PC-9 (cell line): ENCODE data around the gene CNN3. TPM values are rescaled to one million over a fixed set of nuclear protein-coding genes. Genes with fewer than 3 reads are reported as not detected.

Experiments used
- BruUV-seq: library from RNA; stranded (reverse); fragments of 400-500 nt; replicated peaks from 2 replicates; lab custom pipeline; 2021; lab: Mats Ljungman, UMichigan
- CTCF ChIA-PET: fragments of 300-600 bp; sonication (Branson Sonifier 250); formaldehyde crosslinking; loops from one replicate; lab custom pipeline; 2022; ENCODE audit warnings: antibody characterized with exemption; lab: Charles Lee
- POLR2A ChIA-PET: fragments of 300-600 bp; sonication (Branson Sonifier 250); formaldehyde crosslinking; loops from one replicate; lab custom pipeline; 2022; ENCODE audit warnings: antibody characterized with exemption; ENCODE audit not compliant: unreplicated experiment; lab: Charles Lee
- DNase-seq, 2 experiments: peaks; one replicate each; pipeline versions ENCODE4 v3.0.0 to v3.0.0-alpha.2; 2015 to 2022; ENCODE audit warnings: mixed read lengths in 1 of 2
- H2AFZ ChIP-seq: fragments of 200-600 bp; sonication (generic); 2 replicates; pipeline ENCODE4 v1.8.1; 2017; ENCODE audit warnings: antibody characterized with exemption
- H3F3A ChIP-seq: fragments of 200-600 bp; sonication (generic); 2 replicates; pipeline ENCODE4 v1.8.1; 2017; ENCODE audit warnings: antibody characterized with exemption, mild to moderate bottlenecking, low read depth; ENCODE audit not compliant: insufficient read depth
- H3K27ac ChIP-seq: fragments of 200-600 bp; sonication (generic); 2 replicates; pipeline ENCODE4 v1.6.1; 2016; ENCODE audit warnings: mixed run types
- H3K27me3 ChIP-seq: fragments of 200-600 bp; sonication (generic); 2 replicates; pipeline ENCODE4 v1.6.1; 2016; ENCODE audit warnings: low read depth, mixed run types; ENCODE audit not compliant: insufficient read depth
- H3K36me3 ChIP-seq: fragments of 200-600 bp; sonication (generic); 2 replicates; pipeline ENCODE4 v1.6.1; 2016; ENCODE audit warnings: low read depth, mixed run types
- H3K4me1 ChIP-seq: fragments of 200-600 bp; sonication (generic); replicated peaks from 2 replicates; pipeline ENCODE4 v1.6.1; 2016; ENCODE audit warnings: mixed run types; ENCODE audit not compliant: insufficient read depth
- H3K4me2 ChIP-seq: fragments of 200-600 bp; sonication (generic); 2 replicates; pipeline ENCODE4 v1.6.1; 2017; ENCODE audit warnings: mixed run types
- H3K4me3 ChIP-seq: fragments of 200-600 bp; sonication (generic); 2 replicates; pipeline ENCODE4 v1.6.1; 2016; ENCODE audit warnings: mixed run types
- H3K79me2 ChIP-seq: fragments of 200-600 bp; sonication (generic); 2 replicates; pipeline ENCODE4 v1.6.1; 2017; ENCODE audit warnings: low read depth, mixed run types
- H3K9me2 ChIP-seq: fragments of 200-600 bp; sonication (generic); 2 replicates; pipeline ENCODE4 v1.8.1; 2017; ENCODE audit warnings: mild to moderate bottlenecking; ENCODE audit not compliant: insufficient read depth
- H3K9me3 ChIP-seq: fragments of 200-600 bp; sonication (generic); 2 replicates; pipeline ENCODE4 v1.8.1; 2016; ENCODE audit warnings: low read depth; ENCODE audit not compliant: insufficient read depth
- H4K20me1 ChIP-seq: fragments of 200-600 bp; sonication (generic); 2 replicates; pipeline ENCODE4 v1.8.1; 2017; ENCODE audit not compliant: insufficient read depth
- CTCF ChIP-seq: fragments of 200-600 bp; sonication (generic); conservative IDR thresholded peaks from 2 replicates; pipeline ENCODE4 v1.6.1; 2017; ENCODE audit warnings: mixed run types, antibody characterized with exemption, mild to moderate bottlenecking, moderate library complexity
- EZH2 ChIP-seq: fragments of 200-600 bp; sonication (generic); IDR thresholded peaks from 2 replicates; pipeline ENCODE4 v1.8.0; 2017; ENCODE audit warnings: antibody characterized with exemption, low read depth
- intact Hi-C: fragments of 100-400 bp; cut with micrococcal nuclease; formaldehyde crosslinking; loops from one replicate; pipeline ENCODE4 v1.10.0; 2022; ENCODE audit not compliant: unreplicated experiment
- total RNA-seq: library from RNA; stranded (reverse); gene quantifications from 2 replicates; pipeline ENCODE4 v1.2.3, GENCODE V29; 2021

The CNN3 gene
- total RNA-seq, 1 experiment from 2014 or later: 135 TPM

DNA sequence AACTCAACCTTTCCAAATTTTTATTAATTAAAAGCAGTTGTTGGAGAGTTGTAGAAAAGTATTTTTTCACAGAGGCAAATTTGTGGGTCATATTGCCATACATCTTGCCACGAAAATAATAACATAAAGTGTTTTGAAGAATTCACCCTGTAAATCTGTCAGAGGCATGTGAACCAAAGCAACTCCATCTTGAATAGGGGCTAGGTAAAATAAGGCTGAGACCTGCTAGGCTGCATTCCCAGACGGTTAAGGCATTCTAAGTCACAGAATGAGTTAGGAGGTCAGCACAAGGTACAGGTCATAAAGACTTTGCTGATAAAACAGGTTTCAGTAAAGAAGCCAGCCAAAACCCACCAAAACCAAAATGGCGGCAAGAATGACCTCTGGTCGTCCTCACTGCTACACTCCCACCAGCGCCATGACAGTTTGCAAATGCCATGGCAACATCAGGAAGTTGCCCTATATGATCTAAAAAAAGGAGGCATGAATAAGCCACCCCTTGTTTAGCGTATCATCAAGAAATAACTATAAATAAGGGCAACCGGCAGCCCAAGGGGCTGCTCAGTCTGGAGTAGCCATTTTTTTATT is 4.4 kb upstream of the CNN3 start:
- Histone ChIP-seq H3K4me2 (no peak overlapping the region), H3K9me3 (no peaks in the 10 kb centered on the region), H3F3A (peaks cover 17% of the 10 kb centered on the region), H3K27ac (no peak overlapping the region), H3K79me2 (peaks cover 21% of the 10 kb centered on the region), H3K27me3 (no peaks in the 10 kb centered on the region), H3K36me3 (no peaks in the 10 kb centered on the region), H3K4me1 (peaks cover 41% of the 10 kb centered on the region), H3K4me3 (no peak overlapping the region), H4K20me1 (no peaks in the 10 kb centered on the region), H2AFZ (no peak overlapping the region), H3K9me2 (no peaks in the 10 kb centered on the region)
- TF ChIP-seq EZH2: no peak
- TF ChIP-seq CTCF: no peak
- no peak for DNase-seq
- CTCF ChIA-PET: no interaction called here
- intact Hi-C loops: no loop called here
- no TSS peak for BruUV-seq
- POLR2A ChIA-PET: no interaction called here

- BruUV-seq: no TSS peak
- H3K79me2 ChIP-seq: peaks cover 38% of the 10 kb centered on the region
- intact Hi-C loops: loop anchor here (5.0 kb wide), 5 partner anchors 43 to 402 kb away; partner anchors contain the start of gene RWDD3
- peak overlapping the region; percentile 81 for H3K4me2 ChIP-seq
- H4K20me1 ChIP-seq: peaks cover 8% of the 10 kb centered on the region; the same call in 1 of the 2 replicates
- DNase-seq: no peak
- no peaks in the 10 kb centered on the region for H3K9me2 ChIP-seq
- no peak overlapping the region for H3K27ac ChIP-seq
- POLR2A ChIA-PET: no interaction called here
- peaks cover 41% of the 10 kb centered on the region for H3K4me1 ChIP-seq
- no peaks in the 10 kb centered on the region for H3K9me3 ChIP-seq
- H3K27me3 ChIP-seq: no peaks in the 10 kb centered on the region
- no peak overlapping the region for H2AFZ ChIP-seq
- TF ChIP-seq EZH2 (no peak), CTCF (no peak)
- H3K36me3 ChIP-seq: no peaks in the 10 kb centered on the region
- peak overlapping the region; percentile 18; the same call in 1 of the 2 replicates for H3K4me3 ChIP-seq
- CTCF ChIA-PET: interaction anchor here (0.7 to 0.8 kb wide), 2 partner anchors 75 to 112 kb away, joined by 4 read pairs; no protein-coding TSS in a partner anchor
- H3F3A ChIP-seq: peaks cover 27% of the 10 kb centered on the region
These were observed 2.7 kb upstream of the CNN3 start for GRCh38 chr1:94929351-94930217.

GRCh38 chr1:94928293-94928939 is 1.5 kb upstream of the CNN3 start:
- Histone ChIP-seq H3K4me2 (peak overlapping the region; percentile 81), H3K9me2 (no peaks in the 10 kb centered on the region), H3K27me3 (no peaks in the 10 kb centered on the region), H4K20me1 (peaks cover 12% of the 10 kb centered on the region), H3K27ac (peak overlapping the region; percentile 64), H3K36me3 (peaks cover 6% of the 10 kb centered on the region; the same call in 1 of the 2 replicates), H3K9me3 (no peaks in the 10 kb centered on the region), H3K79me2 (peaks cover 50% of the 10 kb centered on the region), H3F3A (peaks cover 24% of the 10 kb centered on the region), H3K4me3 (peak overlapping the region; percentile 67; the same call in 1 of the 2 replicates), H2AFZ (peak overlapping the region; percentile 84), H3K4me1 (peaks cover 52% of the 10 kb centered on the region)
- BruUV-seq: TSS peak; percentile 56
- DNase-seq: no peak
- intact Hi-C loops: loop anchor here (5.0 kb wide), 5 partner anchors 44 to 401 kb away; partner anchors contain the start of gene RWDD3
- POLR2A ChIA-PET: interaction anchor here (0.6 to 0.7 kb wide), 2 partner anchors 74 to 146 kb away, joined by 4 to 5 read pairs; no protein-coding TSS in a partner anchor
- TF ChIP-seq EZH2: no peak
- TF ChIP-seq CTCF: no peak
- CTCF ChIA-PET: interaction anchor here (0.7 kb wide), 1 partner anchor 113 kb away, joined by 4 read pairs; no protein-coding TSS in a partner anchor
